Activated B cell treated with CpG ODN at 0.5 μM for 24 hours (primary cell): ENCODE measurements around the gene TJP3. TPM values are rescaled to one million over a fixed set of nuclear protein-coding genes. Genes with fewer than 3 reads are reported as not detected.

ENCODE experiments used
- ATAC-seq: fragments of 200-7000 bp; cut with Tn5 transposase; one replicate; pipeline ENCODE4 v1.10.0; 2021; ENCODE audit warnings: low read depth, mild to moderate bottlenecking, moderate library complexity
- CTCF ChIA-PET: fragments of 350-600 bp; sonication (Branson Sonifier 250); formaldehyde crosslinking; loops from one replicate; lab custom pipeline; 2021; ENCODE audit warnings: antibody characterized with exemption; lab: Charles Lee
- POLR2A ChIA-PET: fragments of 350-600 bp; sonication (Branson Sonifier 250); formaldehyde crosslinking; loops from one replicate; lab custom pipeline; 2021; ENCODE audit warnings: antibody characterized with exemption; lab: Charles Lee
- DNase-seq: peaks from one replicate; pipeline ENCODE4 v3.0.0; 2022
- H3K27ac Mint-ChIP-seq: one replicate; pipeline ENCODE4 v1.8.0; 2020; ENCODE audit warnings: mixed read lengths
- H3K27me3 Mint-ChIP-seq: one replicate; pipeline ENCODE4 v1.8.0; 2021; ENCODE audit warnings: mixed read lengths
- H3K36me3 Mint-ChIP-seq: one replicate; pipeline ENCODE4 v1.8.0; 2021; ENCODE audit warnings: low read depth, mixed read lengths
- H3K4me1 Mint-ChIP-seq: one replicate; pipeline ENCODE4 v1.8.0; 2021; ENCODE audit warnings: mixed read lengths
- H3K4me3 Mint-ChIP-seq: one replicate; pipeline ENCODE4 v1.8.0; 2020; ENCODE audit warnings: mild to moderate bottlenecking, mixed read lengths
- H3K9me3 Mint-ChIP-seq: one replicate; pipeline ENCODE4 v1.8.0; 2020; ENCODE audit warnings: mixed read lengths
- intact Hi-C: fragments of 100-400 bp; cut with micrococcal nuclease; formaldehyde crosslinking; loops from one replicate; pipeline ENCODE4 v1.15.1; 2024
- total RNA-seq: library from RNA; stranded (reverse); gene quantifications from 2 replicates; pipeline ENCODE4 v1.2.3, GENCODE V29; 2022
- TF ChIP-seq, protein P1 (sequence below): fragments of 200-600 bp; IDR thresholded peaks from one replicate; pipeline ENCODE4 v1.8.0; 2022; ENCODE audit warnings: antibody characterized with exemption, mild to moderate bottlenecking

Gene TJP3
- total RNA-seq, 1 donor from 2014 or later, result 0.86 TPM

DNA sequence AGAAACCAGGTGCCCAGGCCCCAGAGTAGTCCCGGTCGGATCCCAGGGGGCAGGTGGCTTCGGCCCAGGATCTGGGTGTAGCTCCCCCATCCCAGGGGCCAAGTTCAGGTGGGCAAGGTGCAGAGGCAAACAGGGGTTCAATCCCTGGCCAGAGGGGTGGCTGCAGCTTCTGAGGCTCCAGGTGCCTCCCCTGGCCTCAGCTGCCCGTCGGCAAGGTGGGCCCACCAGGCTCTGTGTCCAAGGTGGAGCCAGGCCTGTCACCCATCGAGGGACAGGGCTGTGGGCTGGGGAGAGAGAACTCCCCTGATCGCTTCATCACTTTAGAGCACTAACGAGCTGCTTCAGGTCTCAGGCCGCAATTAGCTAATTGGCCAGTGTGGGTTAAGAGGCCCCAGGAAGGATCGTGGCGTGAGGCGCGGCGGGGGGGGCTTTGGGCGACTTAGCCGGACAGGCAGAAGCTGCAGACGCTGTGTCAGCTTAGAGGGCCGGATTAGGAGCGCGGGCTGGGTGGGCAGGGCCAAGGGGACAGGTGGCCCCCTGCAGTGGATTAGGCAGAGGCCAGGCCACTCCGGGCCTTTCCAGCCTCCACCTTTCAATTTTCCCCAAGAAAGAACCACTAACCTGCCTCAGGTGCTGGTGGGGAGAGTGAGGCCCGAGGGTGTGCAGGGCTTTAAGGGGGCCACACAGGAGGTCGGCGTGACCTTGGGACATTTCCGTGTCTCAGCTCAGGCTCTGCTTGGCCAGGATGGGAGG lies 66.6 kb downstream of the TJP3 start:
- ChIA-PET POLR2A (interaction anchor here (1.2 kb wide), 1 partner anchor 12 kb away, joined by 3 read pairs; the partner anchor contains the start of gene MRPL54), CTCF (no interaction called here)
- H3K4me3 Mint-ChIP-seq, result no peak overlapping the region
- DNase-seq (no peak), ATAC-seq (no peak)
- H3K9me3 Mint-ChIP-seq, result no peaks in the 10 kb centered on the region
- TF ChIP-seq, protein P1, sequence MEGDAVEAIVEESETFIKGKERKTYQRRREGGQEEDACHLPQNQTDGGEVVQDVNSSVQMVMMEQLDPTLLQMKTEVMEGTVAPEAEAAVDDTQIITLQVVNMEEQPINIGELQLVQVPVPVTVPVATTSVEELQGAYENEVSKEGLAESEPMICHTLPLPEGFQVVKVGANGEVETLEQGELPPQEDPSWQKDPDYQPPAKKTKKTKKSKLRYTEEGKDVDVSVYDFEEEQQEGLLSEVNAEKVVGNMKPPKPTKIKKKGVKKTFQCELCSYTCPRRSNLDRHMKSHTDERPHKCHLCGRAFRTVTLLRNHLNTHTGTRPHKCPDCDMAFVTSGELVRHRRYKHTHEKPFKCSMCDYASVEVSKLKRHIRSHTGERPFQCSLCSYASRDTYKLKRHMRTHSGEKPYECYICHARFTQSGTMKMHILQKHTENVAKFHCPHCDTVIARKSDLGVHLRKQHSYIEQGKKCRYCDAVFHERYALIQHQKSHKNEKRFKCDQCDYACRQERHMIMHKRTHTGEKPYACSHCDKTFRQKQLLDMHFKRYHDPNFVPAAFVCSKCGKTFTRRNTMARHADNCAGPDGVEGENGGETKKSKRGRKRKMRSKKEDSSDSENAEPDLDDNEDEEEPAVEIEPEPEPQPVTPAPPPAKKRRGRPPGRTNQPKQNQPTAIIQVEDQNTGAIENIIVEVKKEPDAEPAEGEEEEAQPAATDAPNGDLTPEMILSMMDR, result no peak
- peaks cover 7% of the 10 kb centered on the region for H3K36me3 Mint-ChIP-seq
- intact Hi-C loops, result no loop called here
- H3K27me3 Mint-ChIP-seq, result no peaks in the 10 kb centered on the region
- no peak overlapping the region for H3K27ac Mint-ChIP-seq
- H3K4me1 Mint-ChIP-seq, result no peaks in the 10 kb centered on the region

- CTCF ChIA-PET, result no interaction called here
- DNase-seq, result no peak
- Mint-ChIP-seq H3K9me3 (no peaks in the 10 kb centered on the region), H3K36me3 (peaks cover 4% of the 10 kb centered on the region), H3K4me3 (no peak overlapping the region), H3K4me1 (no peaks in the 10 kb centered on the region), H3K27me3 (no peaks in the 10 kb centered on the region), H3K27ac (no peak overlapping the region)
- intact Hi-C loops, result no loop called here
- no peak for ATAC-seq
- TF ChIP-seq, protein P1, result no peak
- POLR2A ChIA-PET, result interaction anchor here (1.2 kb wide), 1 partner anchor 13 kb away, joined by 3 read pairs; the partner anchor contains the start of gene MRPL54
These were observed 67.2 kb downstream of the TJP3 start for GRCh38 chr19:3775374-3775711.

- CTCF ChIA-PET, result no interaction called here
- intact Hi-C loops, result no loop called here
These were observed 67.6 kb downstream of the TJP3 start for GRCh38 chr19:3775831-3776230.

DNA sequence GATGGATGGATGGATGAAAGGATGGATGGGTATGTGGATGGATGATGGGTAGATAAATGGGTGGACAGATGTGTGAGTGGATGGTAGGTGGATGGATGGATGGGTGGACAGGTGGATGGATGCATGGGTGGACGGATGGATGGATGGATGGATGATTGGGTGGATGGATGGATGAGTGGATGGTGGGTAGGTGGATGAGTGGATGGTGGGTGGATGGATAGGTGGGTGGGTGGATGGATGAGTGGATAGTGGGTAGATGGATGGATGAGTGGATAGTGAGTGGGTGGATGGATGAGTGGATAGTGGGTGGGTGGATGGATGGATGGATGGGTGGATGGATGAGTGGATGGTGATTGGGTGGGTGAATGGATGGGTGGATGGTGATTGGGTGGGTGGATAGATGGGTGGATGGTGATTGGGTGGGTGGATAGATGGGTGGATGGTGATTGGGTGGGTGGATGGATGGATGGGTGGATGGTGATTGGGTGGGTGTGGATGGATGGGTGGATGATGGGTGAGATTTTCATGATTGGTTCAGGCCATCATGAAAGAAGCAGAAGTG lies 68.4 kb downstream of the TJP3 start:
- intact Hi-C loops, result no loop called here
- ChIA-PET POLR2A (no interaction called here), CTCF (no interaction called here)
- H3K27ac Mint-ChIP-seq, result no peak overlapping the region
- peaks cover 3% of the 10 kb centered on the region for H3K36me3 Mint-ChIP-seq
- H3K4me3 Mint-ChIP-seq, result no peak overlapping the region
- DNase-seq (no peak), ATAC-seq (no peak)
- no peaks in the 10 kb centered on the region for H3K4me1 Mint-ChIP-seq
- peaks cover 4% of the 10 kb centered on the region for H3K9me3 Mint-ChIP-seq
- H3K27me3 Mint-ChIP-seq, result no peaks in the 10 kb centered on the region
- TF ChIP-seq, protein P1, result no peak

More at GRCh38 chr19:3775831-3776230, 67.6 kb downstream of the TJP3 start:
- Mint-ChIP-seq H3K36me3 (peaks cover 4% of the 10 kb centered on the region), H3K27ac (no peak overlapping the region), H3K4me3 (no peak overlapping the region), H3K4me1 (no peaks in the 10 kb centered on the region), H3K9me3 (no peaks in the 10 kb centered on the region), H3K27me3 (no peaks in the 10 kb centered on the region)
- ATAC-seq (no peak), DNase-seq (no peak)
- TF ChIP-seq, protein P1, result no peak
- POLR2A ChIA-PET, result no interaction called here

DNA sequence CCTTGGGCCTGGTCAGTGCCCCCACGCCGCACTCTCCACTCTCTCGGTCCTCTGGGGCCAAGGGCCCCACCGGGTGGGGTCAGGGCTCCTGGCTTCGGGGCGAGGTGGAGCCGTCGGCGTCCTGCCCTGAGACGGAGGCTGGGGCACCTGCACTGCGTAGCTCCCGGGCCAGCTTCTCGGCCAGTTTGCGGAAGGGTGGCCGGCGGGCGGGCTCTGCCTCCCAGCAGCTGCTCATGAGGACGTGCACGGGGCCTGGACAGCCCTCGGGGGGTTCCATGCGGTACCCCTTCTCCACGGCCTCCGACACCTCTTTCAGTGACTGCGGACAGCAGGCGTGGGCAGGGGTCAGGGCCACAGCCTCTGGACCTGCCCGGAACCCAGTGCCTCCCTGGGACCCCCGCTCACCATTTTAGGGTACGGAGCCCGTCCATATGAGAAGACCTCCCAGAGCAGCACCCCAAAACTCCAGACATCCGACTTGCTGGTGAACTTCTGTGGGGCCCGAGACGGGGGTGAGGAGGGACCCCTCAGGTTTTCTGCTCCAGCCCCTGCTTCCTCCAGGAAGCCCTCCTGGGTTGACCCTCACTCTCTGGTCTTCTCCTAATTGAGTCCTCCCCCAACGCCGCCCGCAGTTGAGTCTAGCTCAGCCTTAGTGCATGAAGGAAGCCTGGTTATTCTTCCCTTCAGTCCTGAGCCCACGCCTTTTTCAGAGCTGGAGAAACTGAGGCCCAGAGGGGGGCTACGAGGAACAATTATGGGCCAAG lies 70.1 kb downstream of the TJP3 start:
- Mint-ChIP-seq H3K4me1 (no peaks in the 10 kb centered on the region), H3K4me3 (no peak overlapping the region), H3K36me3 (peaks cover 10% of the 10 kb centered on the region), H3K27me3 (no peaks in the 10 kb centered on the region), H3K27ac (no peak overlapping the region), H3K9me3 (peaks cover 13% of the 10 kb centered on the region)
- ChIA-PET CTCF (no interaction called here), POLR2A (interaction anchor here (0.7 to 1.7 kb wide), 2 partner anchors 16 to 70 kb away, joined by 3 to 6 read pairs; partner anchors contain the start of gene MRPL54)
- TF ChIP-seq, protein P1, result no peak
- intact Hi-C loops, result no loop called here
- ATAC-seq (no peak), DNase-seq (no peak)
